ENCODE data around the gene ARHGEF10L.

- TF ChIP-seq POLR2AphosphoS5 (IDR thresholded peaks at IDR 0.05; ENCODE audit: low read depth, low read length) (no peak), POLR2A (IDR thresholded peaks at IDR 0.05; ENCODE audit: low read depth, low read length) (no peak), TAF1 (IDR thresholded peaks at IDR 0.05; ENCODE audit: low read depth, low read length) (no peak), PAX5 (IDR thresholded peaks at IDR 0.05; ENCODE audit: insufficient read depth, low read length, severe bottlenecking) (no peak), SPI1 (IDR thresholded peaks at IDR 0.05; ENCODE audit: low read depth, low read length) (no peak)
Measured at GRCh38 chr1:17554954-17555353, 15.5 kb downstream of the ARHGEF10L start.
